ENCODE data around the gene CAB39L. TPM values are rescaled to one million over a fixed set of nuclear protein-coding genes. Genes with fewer than 3 reads are reported as not detected.

Gene CAB39L
- total RNA-seq, 1 donor from 2014 or later, result 13.3 TPM

GRCh38 chr13:49400755-49401659 lies 42.9 kb downstream of the CAB39L start:
- peak overlapping the region; percentile 63 for H3K4me3 Mint-ChIP-seq
- peak overlapping the region; percentile 86 for H3K27ac Mint-ChIP-seq
- peaks cover 34% of the 10 kb centered on the region for H3K4me1 Mint-ChIP-seq

GRCh38 chr13:49399801-49400472 lies 43.9 kb downstream of the CAB39L start:
- Mint-ChIP-seq H3K4me3 (peak overlapping the region; percentile 63), H3K36me3 (peaks cover 14% of the 10 kb centered on the region), H3K9me3 (peaks cover 17% of the 10 kb centered on the region), H3K27me3 (ENCODE audit: low read depth) (no peaks in the 10 kb centered on the region), H3K4me1 (peaks cover 34% of the 10 kb centered on the region), H3K27ac (peak overlapping the region; percentile 78)
- TF ChIP-seq, protein P1, sequence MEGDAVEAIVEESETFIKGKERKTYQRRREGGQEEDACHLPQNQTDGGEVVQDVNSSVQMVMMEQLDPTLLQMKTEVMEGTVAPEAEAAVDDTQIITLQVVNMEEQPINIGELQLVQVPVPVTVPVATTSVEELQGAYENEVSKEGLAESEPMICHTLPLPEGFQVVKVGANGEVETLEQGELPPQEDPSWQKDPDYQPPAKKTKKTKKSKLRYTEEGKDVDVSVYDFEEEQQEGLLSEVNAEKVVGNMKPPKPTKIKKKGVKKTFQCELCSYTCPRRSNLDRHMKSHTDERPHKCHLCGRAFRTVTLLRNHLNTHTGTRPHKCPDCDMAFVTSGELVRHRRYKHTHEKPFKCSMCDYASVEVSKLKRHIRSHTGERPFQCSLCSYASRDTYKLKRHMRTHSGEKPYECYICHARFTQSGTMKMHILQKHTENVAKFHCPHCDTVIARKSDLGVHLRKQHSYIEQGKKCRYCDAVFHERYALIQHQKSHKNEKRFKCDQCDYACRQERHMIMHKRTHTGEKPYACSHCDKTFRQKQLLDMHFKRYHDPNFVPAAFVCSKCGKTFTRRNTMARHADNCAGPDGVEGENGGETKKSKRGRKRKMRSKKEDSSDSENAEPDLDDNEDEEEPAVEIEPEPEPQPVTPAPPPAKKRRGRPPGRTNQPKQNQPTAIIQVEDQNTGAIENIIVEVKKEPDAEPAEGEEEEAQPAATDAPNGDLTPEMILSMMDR (IDR thresholded peaks at IDR 0.05; ENCODE audit: unreplicated experiment), result no peak
- no peak for DNase-seq (ENCODE audit: low spot score in 2 of 2, unreplicated experiment in 2 of 2)

More at GRCh38 chr13:49400755-49401659, 42.9 kb downstream of the CAB39L start:
- TF ChIP-seq, protein P1 (IDR thresholded peaks at IDR 0.05; ENCODE audit: unreplicated experiment), result no peak
- Mint-ChIP-seq H3K27me3 (ENCODE audit: low read depth) (no peaks in the 10 kb centered on the region), H3K9me3 (peaks cover 27% of the 10 kb centered on the region), H3K36me3 (peaks cover 22% of the 10 kb centered on the region)
- no peak for DNase-seq (ENCODE audit: low spot score in 2 of 2, unreplicated experiment in 2 of 2)

DNA sequence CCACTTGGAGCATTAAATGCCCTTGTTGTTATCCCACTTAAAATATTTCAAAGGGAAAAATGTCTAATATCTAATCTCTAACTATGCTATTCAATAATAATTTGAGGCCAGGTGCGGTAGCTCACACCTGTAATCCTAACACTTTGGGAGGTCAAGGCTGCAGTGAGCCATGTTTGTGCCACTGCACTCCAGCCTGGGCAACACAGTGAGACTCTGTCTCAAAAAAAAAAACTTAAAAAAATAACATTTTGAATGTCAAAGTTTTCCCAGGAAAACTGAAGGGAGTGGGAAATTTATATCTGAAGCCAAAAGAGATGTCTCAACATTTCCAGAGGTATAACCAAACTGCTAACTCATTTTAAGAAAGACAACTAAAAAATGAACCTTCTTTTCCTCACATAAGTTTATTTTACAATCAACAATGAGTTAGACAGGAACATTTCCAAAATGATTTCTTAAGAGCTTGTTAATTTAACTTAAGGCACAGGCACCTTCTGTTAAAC lies 47.9 kb downstream of the CAB39L start:
- DNase-seq (ENCODE audit: low spot score in 2 of 2, unreplicated experiment in 2 of 2), result no peak
- peaks cover 8% of the 10 kb centered on the region for H3K9me3 Mint-ChIP-seq
- peaks cover 6% of the 10 kb centered on the region for H3K36me3 Mint-ChIP-seq
- TF ChIP-seq, protein P1 (IDR thresholded peaks at IDR 0.05; ENCODE audit: unreplicated experiment), result no peak
- no peak overlapping the region for H3K27ac Mint-ChIP-seq
- no peaks in the 10 kb centered on the region for H3K27me3 Mint-ChIP-seq (ENCODE audit: low read depth)
- H3K4me3 Mint-ChIP-seq, result no peak overlapping the region
- H3K4me1 Mint-ChIP-seq, result peaks cover 19% of the 10 kb centered on the region

- TF ChIP-seq, protein P1 (IDR thresholded peaks at IDR 0.05; ENCODE audit: unreplicated experiment), result no peak
- Mint-ChIP-seq H3K9me3 (peaks cover 9% of the 10 kb centered on the region), H3K36me3 (peaks cover 11% of the 10 kb centered on the region), H3K4me3 (no peak overlapping the region), H3K27me3 (ENCODE audit: low read depth) (peaks cover 1% of the 10 kb centered on the region), H3K4me1 (peaks cover 16% of the 10 kb centered on the region), H3K27ac (no peak overlapping the region)
- no peak for DNase-seq (ENCODE audit: low spot score in 2 of 2, unreplicated experiment in 2 of 2)
These were observed 48.4 kb downstream of the CAB39L start for GRCh38 chr13:49395451-49395865.

- Mint-ChIP-seq H3K9me3 (peaks cover 30% of the 10 kb centered on the region), H3K27ac (no peak overlapping the region), H3K4me1 (peaks cover 9% of the 10 kb centered on the region), H3K27me3 (ENCODE audit: low read depth) (peaks cover 18% of the 10 kb centered on the region), H3K36me3 (peaks cover 25% of the 10 kb centered on the region), H3K4me3 (no peak overlapping the region)
- DNase-seq (ENCODE audit: low spot score in 2 of 2, unreplicated experiment in 2 of 2), result no peak
- TF ChIP-seq, protein P1 (IDR thresholded peaks at IDR 0.05; ENCODE audit: unreplicated experiment), result no peak
These were observed 55.7 kb downstream of the CAB39L start for GRCh38 chr13:49388091-49388635.
